KG1 (cell line): ENCODE measurements around the gene RAB8A.

ENCODE experiments used
- DNase-seq: peaks from one replicate; lab custom pipeline; 2025; lab: John Stamatoyannopoulos, UW

The RAB8A gene

DNA sequence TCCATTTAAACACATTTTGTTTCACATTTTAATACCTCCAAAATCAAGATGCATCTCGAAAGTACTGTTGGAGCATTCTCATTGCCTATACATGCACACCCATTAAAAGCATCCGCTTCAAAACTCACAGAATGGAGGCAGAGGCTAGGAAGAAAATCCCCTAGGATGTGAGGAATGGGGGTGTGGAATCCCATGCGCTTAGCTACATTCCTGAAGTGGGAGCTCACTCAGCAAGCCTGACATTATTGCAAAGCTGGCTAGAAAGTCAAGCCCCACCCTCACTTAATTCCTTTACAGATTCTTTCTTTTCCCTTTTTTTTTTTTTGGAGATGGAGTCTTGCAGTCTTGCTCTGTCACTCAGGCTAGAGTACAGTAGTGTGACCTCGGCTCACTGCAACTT, 68.9 kb downstream of the RAB8A start:
- DNase-seq, result no peak
